Spinal cord (tissue), 10 donors: Measurements from ENCODE around the gene NKX6-2. TPM values are rescaled to one million over a fixed set of nuclear protein-coding genes. Genes with fewer than 3 reads are reported as not detected.

Experiments
- DNase-seq, 6 donors: peaks; one replicate each; pipeline versions ENCODE4 v3.0.0 to v3.0.0-alpha.2; 2013 to 2015; ENCODE audit warnings: low spot score in 6 of 6, low read depth in 4 of 6
- H3K27ac ChIP-seq: one replicate; pipeline ENCODE4 v1.5.1; 2013; ENCODE audit warnings: low read depth, low read length, control low read depth
- H3K27me3 ChIP-seq: one replicate; pipeline ENCODE4 v1.6.1; 2013; ENCODE audit warnings: low read length; ENCODE audit not compliant: control insufficient read depth, insufficient read depth
- H3K36me3 ChIP-seq: one replicate; pipeline ENCODE4 v1.6.1; 2013; ENCODE audit warnings: low read length; ENCODE audit not compliant: control insufficient read depth, insufficient read depth
- H3K4me1 ChIP-seq: one replicate; pipeline ENCODE4 v1.6.1; 2013; ENCODE audit warnings: low read length; ENCODE audit not compliant: control insufficient read depth, insufficient read depth
- H3K4me3 ChIP-seq: one replicate; pipeline ENCODE4 v1.5.1; 2013; ENCODE audit warnings: low read depth, low read length, control low read depth
- H3K9me3 ChIP-seq: one replicate; pipeline ENCODE4 v1.6.1; 2013; ENCODE audit warnings: low read length; ENCODE audit not compliant: control insufficient read depth, insufficient read depth
- WGBS: methylation state at CpG from one replicate; pipeline ENCODE4 v1.1.5; 2013; ENCODE audit warnings: missing lambda C conversion rate; ENCODE audit not compliant: insufficient coverage; 5-methylcytosine and 5-hydroxymethylcytosine counted together
- polyA plus RNA-seq, 2 donors: library from polyadenylated mRNA; unstranded; fragments of 120-200 nt; gene quantifications; one replicate each; pipeline ENCODE4 v1.2.1, GENCODE V29; 2013; ENCODE audit not compliant: insufficient read length in 2 of 2
- total RNA-seq, 2 donors: library from RNA; depleted of rRNA in 1 of 2; stranded (reverse); fragments of 120-200 nt in 1 of 2; fragments of >200 nt in 1 of 2; gene quantifications; one replicate each; pipeline versions ENCODE4 v1.2.3 to v1.2.4, GENCODE V29; 2013 to 2014
- donor health status: healthy.

Gene NKX6-2
- total and polyA plus RNA-seq, 4 donors = 11.6 to 40.4 (median 27.3) TPM

GRCh38 chr10:132813001-132813401, 27.1 kb upstream of the NKX6-2 start:
- no peak overlapping the region for H3K27ac ChIP-seq
- no peak for DNase-seq
- WGBS = 88% methylated on average over 10 of the region's 10 CpGs
- no peaks in the 10 kb centered on the region for H3K9me3 ChIP-seq
- H3K27me3 ChIP-seq = no peaks in the 10 kb centered on the region
- H3K36me3 ChIP-seq = peaks cover 20% of the 10 kb centered on the region
- H3K4me1 ChIP-seq = peaks cover 6% of the 10 kb centered on the region
- no peak overlapping the region for H3K4me3 ChIP-seq

DNA sequence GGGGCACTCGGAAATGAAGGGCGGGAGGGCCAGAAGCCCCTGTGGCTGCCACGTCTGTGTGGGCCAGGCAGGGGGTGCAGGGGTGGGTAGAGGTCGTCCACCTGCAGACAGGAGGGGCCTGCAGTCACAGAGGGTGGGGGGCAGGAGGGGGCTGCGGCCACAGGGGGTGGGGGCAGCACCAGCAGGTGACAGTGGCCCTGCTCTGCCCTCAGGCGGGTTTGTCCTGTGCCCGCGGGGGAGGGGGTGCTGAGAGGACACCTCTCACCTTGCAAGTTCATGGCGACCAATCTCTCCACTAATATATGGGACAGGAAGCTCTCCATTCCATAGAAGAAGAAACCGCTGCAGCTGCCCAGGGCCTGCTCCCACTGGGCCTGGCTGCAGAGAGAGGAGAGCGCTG, 26.6 kb upstream of the NKX6-2 start:
- no peak overlapping the region for H3K4me3 ChIP-seq
- H3K36me3 ChIP-seq = peaks cover 17% of the 10 kb centered on the region
- DNase-seq = no peak
- H3K9me3 ChIP-seq = no peaks in the 10 kb centered on the region
- no peaks in the 10 kb centered on the region for H3K27me3 ChIP-seq
- H3K27ac ChIP-seq = no peak overlapping the region
- 73% methylated on average over 6 of the region's 11 CpGs for WGBS
- peaks cover 6% of the 10 kb centered on the region for H3K4me1 ChIP-seq

DNA sequence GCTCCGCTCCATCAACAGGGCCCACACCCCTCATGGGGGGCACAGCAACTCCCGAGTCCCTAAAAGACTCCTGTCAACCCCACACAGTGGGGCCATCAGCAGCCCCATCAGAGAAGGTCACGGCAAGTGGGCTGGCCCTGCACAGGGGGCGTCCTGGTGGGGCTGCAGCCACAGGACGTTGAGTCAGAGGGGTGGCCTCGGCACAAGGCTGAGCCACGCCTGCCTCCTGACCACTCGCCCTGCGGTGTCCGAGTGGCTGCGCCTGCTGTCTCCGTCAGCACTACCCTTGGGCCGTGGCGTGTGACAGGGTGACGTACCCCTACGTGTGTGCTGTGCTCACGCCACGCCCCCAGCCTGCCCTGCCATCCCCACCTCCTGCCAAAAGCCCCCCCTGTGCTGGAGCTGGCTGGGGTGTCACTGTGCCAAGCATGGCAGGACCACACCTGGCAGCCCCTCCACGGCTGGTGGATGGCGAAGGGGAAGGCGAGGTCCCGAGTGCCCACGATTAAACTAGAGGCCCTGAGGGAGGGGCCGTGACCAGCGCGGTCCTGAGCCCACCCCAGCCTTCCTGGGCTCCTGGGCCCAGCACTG, 26.0 kb upstream of the NKX6-2 start:
- no peaks in the 10 kb centered on the region for H3K9me3 ChIP-seq
- peaks cover 6% of the 10 kb centered on the region for H3K4me1 ChIP-seq
- H3K36me3 ChIP-seq = peaks cover 17% of the 10 kb centered on the region
- no peak overlapping the region for H3K4me3 ChIP-seq
- no peak overlapping the region for H3K27ac ChIP-seq
- no peak for DNase-seq
- 91% methylated on average over 26 of the region's 26 CpGs for WGBS
- no peaks in the 10 kb centered on the region for H3K27me3 ChIP-seq

GRCh38 chr10:132810807-132811700, 25.1 kb upstream of the NKX6-2 start:
- H3K4me3 ChIP-seq = no peak overlapping the region
- H3K9me3 ChIP-seq = no peaks in the 10 kb centered on the region
- H3K27ac ChIP-seq = no peak overlapping the region
- H3K4me1 ChIP-seq = peaks cover 6% of the 10 kb centered on the region
- 72% methylated on average over 25 of the region's 33 CpGs for WGBS
- peaks cover 17% of the 10 kb centered on the region for H3K36me3 ChIP-seq
- DNase-seq = no peak
- H3K27me3 ChIP-seq = no peaks in the 10 kb centered on the region

GRCh38 chr10:132810141-132810806, 24.3 kb upstream of the NKX6-2 start:
- Histone ChIP-seq H3K27ac (no peak overlapping the region), H3K4me3 (no peak overlapping the region), H3K9me3 (no peaks in the 10 kb centered on the region), H3K27me3 (no peaks in the 10 kb centered on the region), H3K36me3 (peaks cover 17% of the 10 kb centered on the region), H3K4me1 (peaks cover 10% of the 10 kb centered on the region)
- 87% methylated on average over 38 of the region's 39 CpGs for WGBS
- DNase-seq = no peak

DNA sequence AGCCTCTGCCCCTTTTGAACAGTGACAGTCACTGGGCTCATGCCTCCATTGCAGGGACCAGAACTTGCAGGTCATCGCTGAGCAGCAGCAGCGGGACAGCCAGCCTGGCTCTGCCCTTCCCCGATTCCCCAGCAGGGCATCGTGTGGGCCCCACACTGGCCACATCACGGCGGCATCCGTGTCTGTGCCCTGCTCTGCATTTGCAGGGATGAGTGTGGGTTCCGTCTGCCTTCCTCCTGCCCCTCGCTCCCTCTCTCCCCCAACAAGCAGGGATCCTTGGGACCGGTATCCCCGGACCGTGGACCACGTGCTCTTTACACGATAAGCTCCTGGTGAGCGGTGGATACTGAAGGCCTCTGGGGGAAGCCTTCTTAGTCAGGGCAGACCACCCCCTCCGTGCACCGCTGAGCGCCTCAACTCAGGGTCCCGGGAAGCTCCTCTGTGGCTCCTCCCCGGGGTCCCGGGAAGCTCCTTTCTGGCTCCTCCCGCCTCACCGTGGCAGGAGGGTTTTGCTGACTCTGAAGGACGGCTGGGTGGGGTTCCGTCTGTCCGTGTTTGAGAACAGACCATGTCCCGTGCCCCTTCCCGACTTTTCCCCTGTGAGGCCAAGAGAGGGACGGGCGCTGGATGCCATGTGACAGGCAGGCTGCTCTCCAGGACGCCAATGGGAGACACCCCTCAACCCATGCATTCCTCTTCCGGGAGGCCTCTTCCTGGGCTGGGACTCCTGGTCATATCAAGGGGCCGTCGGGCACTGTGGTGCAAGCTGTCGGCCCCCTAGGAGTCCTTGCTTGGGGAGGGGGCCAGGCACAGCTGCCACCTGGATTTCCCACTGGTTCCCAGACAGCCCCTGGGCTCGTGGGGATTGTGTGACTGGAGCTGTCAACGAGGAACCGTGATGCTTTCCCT, 23.5 kb upstream of the NKX6-2 start:
- peaks cover 15% of the 10 kb centered on the region for H3K36me3 ChIP-seq
- H3K9me3 ChIP-seq = no peaks in the 10 kb centered on the region
- H3K4me3 ChIP-seq = no peak overlapping the region
- DNase-seq = no peak
- peaks cover 14% of the 10 kb centered on the region for H3K4me1 ChIP-seq
- 83% methylated on average over 38 of the region's 38 CpGs for WGBS
- H3K27me3 ChIP-seq = no peaks in the 10 kb centered on the region
- H3K27ac ChIP-seq = no peak overlapping the region

- no peak overlapping the region for H3K27ac ChIP-seq
- no peak overlapping the region for H3K4me3 ChIP-seq
- WGBS = 56% methylated on average over 42 of the region's 42 CpGs
- no peak for DNase-seq
- H3K36me3 ChIP-seq = peaks cover 13% of the 10 kb centered on the region
- H3K4me1 ChIP-seq = peaks cover 17% of the 10 kb centered on the region
- H3K9me3 ChIP-seq = no peaks in the 10 kb centered on the region
- H3K27me3 ChIP-seq = no peaks in the 10 kb centered on the region
Observed at GRCh38 chr10:132808383-132809231, 22.7 kb upstream of the NKX6-2 start.

DNA sequence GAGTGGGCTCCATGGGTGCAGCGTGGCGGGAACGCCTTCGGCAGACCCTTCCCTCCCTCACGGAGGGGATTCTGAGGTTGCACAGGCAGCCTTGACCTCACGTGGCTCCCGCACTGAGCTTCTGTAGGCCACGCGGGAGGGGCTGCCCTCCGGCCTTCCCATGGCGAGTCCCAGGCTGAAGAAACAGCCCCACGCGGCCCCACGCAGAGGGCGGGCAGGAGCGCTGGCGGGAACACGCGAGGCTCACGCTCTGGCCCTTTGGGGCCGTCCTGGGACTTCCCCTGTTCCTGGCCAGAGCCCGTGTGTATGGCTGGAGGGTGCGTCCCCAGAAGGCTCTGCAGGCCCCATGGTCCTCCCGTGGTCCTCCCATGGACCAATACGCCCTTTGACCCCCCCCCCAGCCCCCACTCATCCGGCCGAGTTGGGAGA, 21.7 kb upstream of the NKX6-2 start:
- no peaks in the 10 kb centered on the region for H3K9me3 ChIP-seq
- no peak for DNase-seq
- peaks cover 13% of the 10 kb centered on the region for H3K36me3 ChIP-seq
- no peak overlapping the region for H3K4me3 ChIP-seq
- peaks cover 19% of the 10 kb centered on the region for H3K4me1 ChIP-seq
- no peak overlapping the region for H3K27ac ChIP-seq
- peaks cover 3% of the 10 kb centered on the region for H3K27me3 ChIP-seq
- WGBS = 93% methylated on average over 22 of the region's 27 CpGs
